Measurements from ENCODE around the gene ATP8A1.
"Not testable (repeated sequence)": the region's sequence is repeated elsewhere in the genome, so short reads cannot be mapped to it uniquely, and the experiment has no call there.

Gene ATP8A1
- total RNA-seq, result 77.0 to 198 reads per million in 2 donors

GRCh38 chr4:42656944-42657792, at the start of gene ATP8A1:
TSS of gene ATP8A1 (minus strand) at chr4:42657105. CDS start at chr4:42656873, 232 bp downstream.
- DNase-seq, result peak; percentile 85 to 95 (median 90)

- DNase-seq, result no peak
Observed at GRCh38 chr4:42706086-42706485, 49.2 kb upstream of the ATP8A1 start.

- DNase-seq, result no peak
Observed at GRCh38 chr4:42703813-42704212, 46.9 kb upstream of the ATP8A1 start.

GRCh38 chr4:42702895-42703294, 46.0 kb upstream of the ATP8A1 start:
- no peak for DNase-seq

- not testable (repeated sequence) for DNase-seq
Observed at GRCh38 chr4:42701780-42702179, 44.9 kb upstream of the ATP8A1 start.

- DNase-seq, result no peak
Observed at GRCh38 chr4:42690537-42690936, 33.6 kb upstream of the ATP8A1 start.

- no peak for DNase-seq
Observed at GRCh38 chr4:42683393-42683792, 26.5 kb upstream of the ATP8A1 start.

- DNase-seq, result no peak
Observed at GRCh38 chr4:42678512-42678911, 21.6 kb upstream of the ATP8A1 start.

- DNase-seq, result no peak
Observed at GRCh38 chr4:42676066-42676951, 19.4 kb upstream of the ATP8A1 start.

GRCh38 chr4:42673082-42673425, 16.1 kb upstream of the ATP8A1 start:
- DNase-seq, result peak in 1 of 5 experiments; percentile 7

- DNase-seq, result no peak
Observed at GRCh38 chr4:42672359-42673081, 15.6 kb upstream of the ATP8A1 start.

- DNase-seq, result peak in 2 of 5 experiments; percentile 67 to 85
Observed at GRCh38 chr4:42671431-42672194, 14.7 kb upstream of the ATP8A1 start.

- no peak for DNase-seq
Observed at GRCh38 chr4:42658261-42658660, 1.4 kb upstream of the ATP8A1 start.

- DNase-seq, result no peak
Observed at GRCh38 chr4:42656679-42656943, 294 bp downstream of the ATP8A1 start.

- peak; percentile 15 to 69 (median 26) for DNase-seq
Observed at GRCh38 chr4:42655921-42656678, 805 bp downstream of the ATP8A1 start.

- DNase-seq, result peak in 1 of 5 experiments; percentile 27
Observed at GRCh38 chr4:42655269-42655637, 1.7 kb downstream of the ATP8A1 start.

- peak in 1 of 5 experiments; percentile 28 for DNase-seq
Observed at GRCh38 chr4:42654631-42655268, 2.2 kb downstream of the ATP8A1 start.

GRCh38 chr4:42653626-42654560, 3.0 kb downstream of the ATP8A1 start:
- DNase-seq, result no peak

GRCh38 chr4:42652529-42653231, 4.2 kb downstream of the ATP8A1 start:
- not testable (repeated sequence) for DNase-seq
